Measurements from ENCODE around the gene MBD6.

MBD6 gene

DNA sequence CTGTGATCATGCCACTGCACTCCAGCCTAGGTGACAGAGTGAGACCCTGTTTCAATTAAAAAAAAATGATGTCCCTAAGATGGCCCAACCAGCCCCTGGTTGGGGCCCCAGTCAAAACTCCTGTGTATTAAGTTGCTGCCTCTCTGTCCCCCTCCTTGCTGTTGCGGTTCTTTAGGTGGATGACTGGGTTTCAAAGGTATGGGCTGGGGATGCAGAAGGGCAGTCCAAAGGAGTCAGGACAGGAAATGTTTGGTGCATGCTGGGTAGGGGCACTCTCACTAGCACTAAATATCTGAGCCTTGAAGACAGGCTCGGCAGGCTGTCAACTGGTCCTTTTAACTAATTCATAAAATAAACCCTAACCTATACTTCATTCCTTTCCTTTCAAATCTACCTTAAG lies 56.4 kb downstream of the MBD6 start:
- no peak for DNase-seq

Measured in NCI-H1436 treated with DMSO at 0.1 percent for 48 hours (cell line).